Central memory CD8-positive, alpha-beta T cell (primary cell): Measurements from ENCODE around the gene GK2.

Source experiments
- ATAC-seq: fragments of 150-1000 bp; cut with Tn5 transposase; replicated peaks from 2 replicates; pipeline ENCODE4 v1.10.0; 2022; ENCODE audit warnings: mild to moderate bottlenecking, moderate FRiP score, moderate number of reproducible peaks; ENCODE audit not compliant: poor library complexity, severe bottlenecking; ENCODE audit errors: extremely low read depth
- DNase-seq, 2 donors: peaks; one replicate each; pipeline ENCODE4 v3.0.0; 2021; ENCODE audit warnings: low spot score in 2 of 2
- H3K27ac Mint-ChIP-seq: one replicate; pipeline ENCODE4 v1.8.0; 2022; ENCODE audit warnings: low read depth, mild to moderate bottlenecking, moderate library complexity, mixed read lengths
- H3K27me3 Mint-ChIP-seq: one replicate; pipeline ENCODE4 v1.8.0; 2022; ENCODE audit warnings: mixed read lengths
- H3K36me3 Mint-ChIP-seq: one replicate; pipeline ENCODE4 v1.8.0; 2022; ENCODE audit warnings: mild to moderate bottlenecking, moderate library complexity, mixed read lengths; ENCODE audit not compliant: insufficient read depth
- H3K4me1 Mint-ChIP-seq: one replicate; pipeline ENCODE4 v1.8.0; 2022; ENCODE audit warnings: mixed read lengths
- H3K4me3 Mint-ChIP-seq: one replicate; pipeline ENCODE4 v1.8.0; 2022; ENCODE audit warnings: mild to moderate bottlenecking, moderate library complexity, mixed read lengths
- H3K9me3 Mint-ChIP-seq: one replicate; pipeline ENCODE4 v1.8.0; 2022; ENCODE audit warnings: mixed read lengths

The GK2 gene

DNA sequence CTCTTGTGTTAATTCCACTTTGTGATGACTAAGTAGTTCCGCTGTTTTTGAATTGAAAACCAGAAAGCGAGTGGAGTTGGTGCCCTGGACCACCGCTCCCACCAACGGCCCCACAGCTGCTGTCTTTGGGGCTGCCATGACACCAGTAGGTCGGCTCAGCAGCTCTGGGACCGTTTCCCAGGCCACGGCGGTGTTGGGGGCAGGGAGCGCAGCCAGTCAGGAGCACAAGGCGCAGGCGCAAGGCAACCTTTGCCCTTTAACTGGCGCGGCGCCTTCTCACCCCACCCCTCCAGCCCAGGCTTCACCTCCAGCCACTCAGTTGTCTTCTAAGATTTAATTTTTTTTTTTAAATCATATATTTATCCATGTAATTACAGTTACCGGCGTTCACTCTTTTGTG is at the start of gene GK2:
TSS of gene GK2 (minus strand) at position 166 of the 400 bp plus-strand sequence. CDS start at position 138, 28 bp downstream.
- Mint-ChIP-seq H3K27me3 (no peaks in the 10 kb centered on the region), H3K4me3 (no peak within 1 kb of the TSS), H3K4me1 (no peaks in the 10 kb centered on the region), H3K27ac (no peak within 1 kb of the TSS), H3K9me3 (peaks cover 16% of the 10 kb centered on the region), H3K36me3 (no peaks in the 10 kb centered on the region)
- no peak for DNase-seq
- ATAC-seq: no peak

DNA sequence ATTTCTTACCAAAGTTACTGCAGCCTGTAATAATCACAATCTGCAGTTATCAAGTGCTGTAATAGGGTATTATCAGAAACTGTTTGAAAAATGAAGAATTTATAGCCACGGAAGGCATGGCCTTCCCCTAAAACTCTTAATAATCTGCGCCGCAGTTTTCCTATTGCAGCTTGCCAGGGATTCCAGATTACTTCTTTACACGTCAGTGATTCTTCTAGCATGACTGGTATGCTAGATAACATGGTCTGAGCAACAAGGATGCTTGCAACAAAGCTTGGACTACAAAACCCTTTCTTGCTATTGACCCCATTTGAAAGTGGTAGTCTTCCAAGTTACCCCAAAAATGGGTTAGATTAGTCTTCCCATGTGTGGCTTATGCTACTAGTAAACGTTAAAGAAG is 47.2 kb upstream of the GK2 start:
- no peaks in the 10 kb centered on the region for H3K4me1 Mint-ChIP-seq
- no peak for ATAC-seq
- DNase-seq: no peak
- no peak overlapping the region for H3K4me3 Mint-ChIP-seq
- no peaks in the 10 kb centered on the region for H3K9me3 Mint-ChIP-seq
- no peaks in the 10 kb centered on the region for H3K36me3 Mint-ChIP-seq
- H3K27ac Mint-ChIP-seq: no peak overlapping the region
- no peaks in the 10 kb centered on the region for H3K27me3 Mint-ChIP-seq

DNA sequence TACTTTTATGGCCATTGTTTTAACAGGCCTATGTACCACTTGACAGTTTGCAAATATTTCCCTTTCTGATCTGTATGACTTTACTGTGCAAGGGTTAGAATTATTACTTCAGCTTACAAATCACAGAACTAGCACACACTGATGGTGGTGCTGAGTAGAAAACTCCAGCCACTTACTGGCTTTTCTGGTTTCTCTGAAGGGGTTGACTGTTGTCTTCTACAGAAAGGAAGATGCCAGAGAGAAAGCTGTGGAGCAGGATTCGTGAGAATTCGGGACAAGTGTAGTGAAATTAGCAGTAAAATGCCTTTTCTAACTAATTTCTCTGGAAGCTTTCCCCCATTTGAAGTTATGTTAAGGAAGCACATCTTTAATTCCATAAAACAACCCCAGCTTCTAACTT is 46.6 kb upstream of the GK2 start:
- H3K4me3 Mint-ChIP-seq: no peak overlapping the region
- no peaks in the 10 kb centered on the region for H3K4me1 Mint-ChIP-seq
- H3K27me3 Mint-ChIP-seq: no peaks in the 10 kb centered on the region
- H3K36me3 Mint-ChIP-seq: no peaks in the 10 kb centered on the region
- DNase-seq (no peak), ATAC-seq (no peak)
- H3K9me3 Mint-ChIP-seq: no peaks in the 10 kb centered on the region
- no peak overlapping the region for H3K27ac Mint-ChIP-seq

DNA sequence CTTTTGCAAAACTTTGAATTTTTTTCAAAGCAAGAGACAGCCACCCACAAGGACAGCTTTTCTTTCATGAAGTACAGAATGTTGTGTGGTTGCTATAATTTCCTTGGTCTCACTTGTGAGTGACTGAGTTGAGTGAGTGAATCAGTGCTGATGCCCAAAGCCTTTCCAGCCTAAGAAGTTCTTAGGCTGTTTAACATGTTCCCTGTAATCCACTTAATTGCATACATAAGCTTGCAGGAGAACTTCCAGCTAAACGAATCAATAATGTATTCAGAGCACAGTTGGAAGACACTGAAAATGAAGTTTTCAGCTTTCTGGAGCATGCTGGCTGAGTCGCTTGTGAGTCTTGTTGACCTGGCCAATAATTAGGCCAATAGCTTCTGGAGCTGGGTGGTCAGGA is 42.0 kb upstream of the GK2 start:
- DNase-seq: no peak
- Mint-ChIP-seq H3K4me1 (no peaks in the 10 kb centered on the region), H3K36me3 (no peaks in the 10 kb centered on the region), H3K9me3 (peaks cover 6% of the 10 kb centered on the region), H3K27ac (no peak overlapping the region), H3K27me3 (no peaks in the 10 kb centered on the region), H3K4me3 (no peak overlapping the region)
- no peak for ATAC-seq

DNA sequence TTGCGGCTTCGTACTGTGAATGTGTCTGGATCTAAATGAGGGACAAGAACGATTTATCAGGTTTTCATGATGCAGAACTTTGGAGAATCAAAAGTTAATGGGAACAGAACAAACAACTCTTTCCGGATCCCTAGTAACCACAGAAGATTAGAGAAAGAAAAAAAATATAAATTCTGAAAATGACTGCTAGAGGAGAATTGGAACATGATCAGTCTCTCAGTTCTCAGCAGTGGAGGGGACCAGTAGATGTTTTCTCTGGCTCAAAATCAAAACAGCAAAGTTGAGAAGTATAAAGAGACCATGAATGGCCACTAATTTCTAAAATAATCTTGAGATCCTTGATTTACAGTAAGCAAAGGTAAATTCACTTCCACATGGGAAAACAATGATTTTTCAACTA is 38.1 kb upstream of the GK2 start:
- Mint-ChIP-seq H3K4me3 (no peak overlapping the region), H3K9me3 (peaks cover 6% of the 10 kb centered on the region), H3K36me3 (no peaks in the 10 kb centered on the region), H3K27ac (no peak overlapping the region), H3K27me3 (no peaks in the 10 kb centered on the region), H3K4me1 (no peaks in the 10 kb centered on the region)
- DNase-seq: no peak
- no peak for ATAC-seq

DNA sequence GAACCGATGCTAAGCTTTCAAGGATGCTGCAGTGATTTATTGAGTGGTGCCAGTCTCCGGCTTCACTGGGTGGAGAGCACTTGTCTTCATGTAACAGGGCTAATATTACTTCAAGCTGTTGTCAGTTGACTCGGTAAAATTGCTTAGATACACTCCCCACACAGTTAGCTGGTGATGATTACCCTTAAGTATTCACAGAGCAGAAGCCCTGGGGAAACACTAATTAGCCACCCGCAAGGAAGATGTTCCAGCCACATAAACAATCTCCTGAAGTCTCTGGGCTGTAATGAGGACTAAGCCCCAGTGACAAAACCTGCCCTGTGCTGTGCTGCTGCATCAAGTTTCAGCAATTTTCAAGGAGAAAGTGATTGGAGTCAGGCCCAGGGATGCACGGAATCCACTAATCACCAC is 37.3 kb upstream of the GK2 start:
- no peak overlapping the region for H3K27ac Mint-ChIP-seq
- no peaks in the 10 kb centered on the region for H3K4me1 Mint-ChIP-seq
- peaks cover 6% of the 10 kb centered on the region for H3K9me3 Mint-ChIP-seq
- no peaks in the 10 kb centered on the region for H3K36me3 Mint-ChIP-seq
- DNase-seq: no peak
- no peaks in the 10 kb centered on the region for H3K27me3 Mint-ChIP-seq
- ATAC-seq: no peak
- no peak overlapping the region for H3K4me3 Mint-ChIP-seq

DNA sequence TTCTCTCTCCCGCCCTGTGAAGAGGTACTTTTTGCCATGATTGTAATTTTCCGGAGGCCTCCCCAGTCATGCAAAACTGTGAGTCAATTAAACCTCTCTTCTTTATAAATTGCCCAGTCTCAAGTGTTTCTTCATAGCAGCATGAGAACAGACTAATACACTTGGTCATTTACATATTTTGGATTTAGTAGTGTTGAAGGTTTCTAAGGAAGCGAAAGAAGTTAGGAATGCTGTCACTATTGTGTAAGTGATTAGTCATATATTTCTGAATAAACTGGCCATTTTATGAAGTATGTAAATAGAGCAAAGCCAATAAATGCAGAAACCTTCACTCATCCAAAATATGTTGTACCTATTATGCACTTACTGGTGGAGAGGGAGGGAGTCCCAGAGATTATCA is 34.4 kb upstream of the GK2 start:
- H3K4me3 Mint-ChIP-seq: no peak overlapping the region
- H3K4me1 Mint-ChIP-seq: no peaks in the 10 kb centered on the region
- no peaks in the 10 kb centered on the region for H3K36me3 Mint-ChIP-seq
- no peaks in the 10 kb centered on the region for H3K27me3 Mint-ChIP-seq
- H3K9me3 Mint-ChIP-seq: peaks cover 17% of the 10 kb centered on the region
- ATAC-seq (no peak), DNase-seq (no peak)
- no peak overlapping the region for H3K27ac Mint-ChIP-seq

DNA sequence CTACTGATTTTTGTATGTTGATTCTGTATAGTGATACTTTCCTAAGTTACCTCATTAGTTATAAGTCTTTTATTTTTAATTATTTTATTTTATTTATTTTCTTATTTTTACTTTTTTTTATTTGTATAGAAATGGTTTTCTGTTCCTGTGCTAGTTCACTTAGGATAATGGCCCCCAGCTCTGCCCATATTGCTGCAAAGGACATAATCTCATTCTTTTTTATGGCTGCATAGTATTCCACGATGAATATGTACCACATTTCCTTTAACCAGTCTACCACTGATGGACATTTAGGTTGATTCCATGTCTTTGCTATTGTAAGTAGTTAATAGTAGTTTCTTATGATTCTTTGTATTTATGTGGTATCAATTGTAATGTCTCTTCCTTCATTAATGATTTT is 31.5 kb upstream of the GK2 start:
- no peak overlapping the region for H3K4me3 Mint-ChIP-seq
- no peaks in the 10 kb centered on the region for H3K27me3 Mint-ChIP-seq
- no peak overlapping the region for H3K27ac Mint-ChIP-seq
- H3K4me1 Mint-ChIP-seq: no peaks in the 10 kb centered on the region
- DNase-seq (no peak), ATAC-seq (no peak)
- no peaks in the 10 kb centered on the region for H3K36me3 Mint-ChIP-seq
- peaks cover 11% of the 10 kb centered on the region for H3K9me3 Mint-ChIP-seq

DNA sequence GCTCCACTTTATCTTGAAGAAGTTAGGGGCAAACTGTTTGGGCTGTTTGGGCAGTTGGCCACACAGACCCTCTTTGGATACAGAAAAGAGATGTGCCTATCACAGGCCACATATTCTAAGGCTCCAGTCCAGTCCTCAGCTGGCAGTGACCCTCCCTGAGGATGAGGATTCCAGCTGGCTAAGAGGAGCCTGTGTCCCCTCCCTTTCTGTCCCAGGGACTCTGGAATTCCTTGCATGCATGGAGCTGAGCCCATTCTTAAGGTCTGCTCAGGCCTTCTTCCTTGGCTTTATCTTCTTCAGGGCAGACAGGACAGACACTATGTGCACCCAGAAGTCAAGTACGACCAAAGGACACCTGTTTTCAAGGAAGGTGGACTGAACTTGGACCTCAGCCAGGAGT is 23.8 kb upstream of the GK2 start:
- no peak overlapping the region for H3K27ac Mint-ChIP-seq
- no peaks in the 10 kb centered on the region for H3K27me3 Mint-ChIP-seq
- DNase-seq (no peak), ATAC-seq (no peak)
- H3K4me1 Mint-ChIP-seq: no peaks in the 10 kb centered on the region
- no peaks in the 10 kb centered on the region for H3K9me3 Mint-ChIP-seq
- no peak overlapping the region for H3K4me3 Mint-ChIP-seq
- no peaks in the 10 kb centered on the region for H3K36me3 Mint-ChIP-seq

DNA sequence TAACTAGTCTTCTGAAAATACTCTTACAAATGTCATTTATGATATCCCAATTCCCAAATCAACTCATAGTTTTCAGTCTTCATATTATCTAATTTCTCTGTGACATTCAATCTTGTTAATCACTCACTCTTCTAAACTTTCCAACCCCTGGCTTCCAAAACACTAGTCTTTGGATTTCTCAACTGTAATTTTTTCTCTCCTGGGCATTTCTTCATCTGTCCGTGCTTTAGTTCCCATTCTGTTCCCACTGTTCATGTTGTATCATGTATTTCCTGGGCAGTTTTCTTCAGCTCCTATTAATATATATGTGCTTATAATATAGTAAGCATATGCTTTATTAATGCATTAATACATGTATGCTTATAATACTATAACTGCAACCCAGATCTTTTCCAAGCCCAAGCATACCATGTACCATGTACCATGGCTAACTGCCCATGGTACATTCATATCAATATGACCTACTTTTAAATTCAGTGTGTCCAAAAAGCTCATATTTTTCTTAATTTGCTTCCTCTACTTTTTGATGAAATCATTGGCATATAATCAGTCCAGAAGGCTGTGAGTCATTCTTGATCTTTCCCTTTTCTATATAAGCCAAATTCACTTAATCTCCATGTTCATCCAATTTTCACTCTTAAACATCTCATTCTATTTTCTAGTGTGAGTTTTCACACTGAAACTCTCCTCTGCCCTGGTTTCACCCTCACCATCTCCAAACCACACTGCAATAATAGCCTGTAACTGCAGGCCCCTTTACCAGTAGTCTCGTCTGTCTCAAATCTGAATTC is 21.3 kb upstream of the GK2 start:
- H3K9me3 Mint-ChIP-seq: peaks cover 7% of the 10 kb centered on the region
- no peak overlapping the region for H3K4me3 Mint-ChIP-seq
- DNase-seq (no peak), ATAC-seq (no peak)
- H3K4me1 Mint-ChIP-seq: no peaks in the 10 kb centered on the region
- no peaks in the 10 kb centered on the region for H3K36me3 Mint-ChIP-seq
- H3K27ac Mint-ChIP-seq: no peak overlapping the region
- H3K27me3 Mint-ChIP-seq: no peaks in the 10 kb centered on the region

DNA sequence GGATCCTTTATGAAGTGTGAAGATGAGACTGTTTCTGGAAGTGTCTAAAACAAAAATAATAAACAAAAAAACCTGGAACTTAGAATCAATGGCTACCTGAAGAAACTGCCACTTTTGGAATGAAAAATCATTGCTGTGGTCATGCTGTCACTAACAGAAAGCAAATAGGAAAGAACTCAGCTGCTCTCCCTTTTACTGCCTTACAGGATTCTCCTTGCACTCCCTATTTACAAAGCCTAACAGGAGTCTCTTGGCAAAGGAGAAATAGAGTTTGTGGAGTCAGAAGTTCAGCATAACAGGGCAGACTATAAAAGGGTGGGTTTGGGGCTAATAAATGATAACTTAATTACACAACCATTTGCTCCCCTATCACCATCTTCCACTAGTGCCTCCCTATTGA is 19.0 kb upstream of the GK2 start:
- no peak overlapping the region for H3K27ac Mint-ChIP-seq

DNA sequence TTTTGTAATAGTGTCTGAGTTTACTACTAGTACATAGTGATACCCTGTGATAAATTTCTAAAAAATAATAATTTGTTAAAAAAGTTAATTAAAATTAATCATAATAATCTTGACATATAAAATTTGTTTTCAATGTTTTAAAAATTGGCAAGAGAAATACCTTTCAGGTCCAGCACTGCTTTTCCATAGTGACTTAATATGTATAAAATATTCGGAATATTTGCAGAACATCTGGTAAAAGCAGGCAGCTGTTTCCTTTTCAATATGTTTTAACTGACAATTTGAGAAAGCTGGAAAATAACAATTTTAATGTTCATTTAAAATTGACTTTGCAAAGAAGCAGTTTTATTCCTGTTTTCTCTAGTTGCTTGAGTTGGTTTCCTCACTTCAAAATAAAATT is 17.6 kb upstream of the GK2 start:
- Mint-ChIP-seq H3K4me1 (no peaks in the 10 kb centered on the region), H3K27me3 (no peaks in the 10 kb centered on the region), H3K36me3 (no peaks in the 10 kb centered on the region), H3K9me3 (peaks cover 19% of the 10 kb centered on the region), H3K4me3 (no peak overlapping the region), H3K27ac (no peak overlapping the region)
- no peak for DNase-seq
- no peak for ATAC-seq

More for the DNA sequence above, 19.0 kb upstream of the GK2 start:
- DNase-seq (no peak), ATAC-seq (no peak)
- Mint-ChIP-seq H3K27me3 (no peaks in the 10 kb centered on the region), H3K4me3 (no peak overlapping the region), H3K4me1 (no peaks in the 10 kb centered on the region), H3K9me3 (peaks cover 10% of the 10 kb centered on the region), H3K36me3 (no peaks in the 10 kb centered on the region)

DNA sequence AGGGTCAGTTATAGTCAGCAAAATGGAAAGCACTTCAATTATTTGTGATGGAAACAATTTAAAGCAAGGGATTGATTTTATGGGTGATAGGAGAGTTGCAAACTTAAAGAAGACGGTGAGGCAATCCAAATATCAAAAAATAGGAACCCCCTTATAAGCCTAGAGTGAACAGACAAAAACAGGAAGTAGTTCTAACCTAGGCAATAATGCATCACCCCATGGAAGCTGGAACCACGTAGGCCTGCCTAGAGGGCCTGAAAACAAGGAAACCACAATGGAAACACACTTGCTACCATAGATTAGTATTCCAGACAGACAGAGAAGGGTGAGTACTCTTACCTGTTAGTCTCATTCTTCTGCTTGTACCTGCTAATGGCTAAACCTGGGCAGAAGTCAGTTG is 13.5 kb upstream of the GK2 start:
- peaks cover 17% of the 10 kb centered on the region for H3K9me3 Mint-ChIP-seq
- no peaks in the 10 kb centered on the region for H3K4me1 Mint-ChIP-seq

More for the DNA sequence above, 13.5 kb upstream of the GK2 start:
- Mint-ChIP-seq H3K4me3 (no peak overlapping the region), H3K36me3 (no peaks in the 10 kb centered on the region), H3K27me3 (no peaks in the 10 kb centered on the region), H3K27ac (no peak overlapping the region)
- ATAC-seq (no peak), DNase-seq (no peak)
